Glutamatergic neuron (in vitro differentiated cells): ENCODE data around the gene PSMA6. TPM values are rescaled to one million over a fixed set of nuclear protein-coding genes. Genes with fewer than 3 reads are reported as not detected.

Experiments used
- DNase-seq: peaks from one replicate; pipeline ENCODE4 v3.0.0; 2022
- H3K27ac Mint-ChIP-seq: one replicate; pipeline ENCODE4 v1.8.0; 2020; ENCODE audit warnings: mild to moderate bottlenecking, mixed read lengths, inconsistent platforms; ENCODE audit not compliant: unreplicated experiment
- H3K27me3 Mint-ChIP-seq: one replicate; pipeline ENCODE4 v1.8.0; 2020; ENCODE audit warnings: mild to moderate bottlenecking, moderate library complexity, mixed read lengths, inconsistent platforms; ENCODE audit not compliant: unreplicated experiment
- H3K36me3 Mint-ChIP-seq: one replicate; pipeline ENCODE4 v1.8.0; 2020; ENCODE audit warnings: mild to moderate bottlenecking, mixed read lengths, inconsistent platforms; ENCODE audit not compliant: unreplicated experiment
- H3K4me1 Mint-ChIP-seq: one replicate; pipeline ENCODE4 v1.8.0; 2020; ENCODE audit warnings: mild to moderate bottlenecking, low read depth, mixed read lengths, inconsistent platforms; ENCODE audit not compliant: unreplicated experiment
- H3K4me3 Mint-ChIP-seq: one replicate; pipeline ENCODE4 v1.8.0; 2020; ENCODE audit warnings: mild to moderate bottlenecking, mixed read lengths, inconsistent platforms; ENCODE audit not compliant: unreplicated experiment
- H3K9me3 Mint-ChIP-seq: one replicate; pipeline ENCODE4 v1.8.0; 2020; ENCODE audit warnings: mild to moderate bottlenecking, moderate library complexity, mixed read lengths, inconsistent platforms; ENCODE audit not compliant: unreplicated experiment
- CTCF ChIP-seq: fragments of 200-600 bp; sonication (generic); IDR thresholded peaks from one replicate; pipeline ENCODE4 v1.5.0; 2021; ENCODE audit not compliant: partially characterized antibody, unreplicated experiment
- total RNA-seq: library from RNA; stranded (reverse); fragmentation: NEBNext Ultra II Directional; extraction: Animal tissue kit (Norgen Biotek cat#: 25700); gene quantifications from one replicate; pipeline ENCODE4 v1.2.1, GENCODE V29; 2021; ENCODE audit not compliant: unreplicated experiment

PSMA6 gene
- total RNA-seq, 1 donor from 2014 or later, result 148 TPM

GRCh38 chr14:35281341-35281740 lies 10.8 kb upstream of the PSMA6 start:
- H3K27ac Mint-ChIP-seq, result no peak overlapping the region
- H3K36me3 Mint-ChIP-seq, result no peaks in the 10 kb centered on the region
- no peak for DNase-seq
- peaks cover 2% of the 10 kb centered on the region for H3K27me3 Mint-ChIP-seq
- no peak for TF ChIP-seq CTCF
- H3K9me3 Mint-ChIP-seq, result no peaks in the 10 kb centered on the region
- no peaks in the 10 kb centered on the region for H3K4me1 Mint-ChIP-seq
- no peak overlapping the region for H3K4me3 Mint-ChIP-seq

- Mint-ChIP-seq H3K9me3 (no peaks in the 10 kb centered on the region), H3K4me1 (no peaks in the 10 kb centered on the region), H3K4me3 (no peak overlapping the region), H3K27me3 (peaks cover 2% of the 10 kb centered on the region), H3K36me3 (no peaks in the 10 kb centered on the region), H3K27ac (no peak overlapping the region)
- TF ChIP-seq CTCF, result no peak
- DNase-seq, result no peak
Observed at GRCh38 chr14:35284506-35284905, 7.7 kb upstream of the PSMA6 start.

GRCh38 chr14:35285168-35286002 lies 6.8 kb upstream of the PSMA6 start:
- Mint-ChIP-seq H3K36me3 (no peaks in the 10 kb centered on the region), H3K4me1 (no peaks in the 10 kb centered on the region)

GRCh38 chr14:35286003-35286600 lies 6.1 kb upstream of the PSMA6 start:
- peaks cover 5% of the 10 kb centered on the region for H3K4me1 Mint-ChIP-seq
- DNase-seq, result no peak
- H3K27me3 Mint-ChIP-seq, result peaks cover 2% of the 10 kb centered on the region
- H3K36me3 Mint-ChIP-seq, result no peaks in the 10 kb centered on the region
- no peaks in the 10 kb centered on the region for H3K9me3 Mint-ChIP-seq
- no peak for TF ChIP-seq CTCF
- H3K27ac Mint-ChIP-seq, result no peak overlapping the region
- no peak overlapping the region for H3K4me3 Mint-ChIP-seq

More at GRCh38 chr14:35285168-35286002, 6.8 kb upstream of the PSMA6 start:
- H3K27me3 Mint-ChIP-seq, result peaks cover 2% of the 10 kb centered on the region
- DNase-seq, result no peak
- no peak overlapping the region for H3K27ac Mint-ChIP-seq
- no peak overlapping the region for H3K4me3 Mint-ChIP-seq
- no peak for TF ChIP-seq CTCF
- no peaks in the 10 kb centered on the region for H3K9me3 Mint-ChIP-seq

GRCh38 chr14:35286707-35287106 lies 5.5 kb upstream of the PSMA6 start:
- peaks cover 2% of the 10 kb centered on the region for H3K27me3 Mint-ChIP-seq
- no peak for DNase-seq
- H3K36me3 Mint-ChIP-seq, result no peaks in the 10 kb centered on the region
- peaks cover 5% of the 10 kb centered on the region for H3K4me1 Mint-ChIP-seq
- H3K9me3 Mint-ChIP-seq, result no peaks in the 10 kb centered on the region
- no peak for TF ChIP-seq CTCF
- no peak overlapping the region for H3K27ac Mint-ChIP-seq
- H3K4me3 Mint-ChIP-seq, result no peak overlapping the region
